Lower leg skin (tissue), 3 donors: ENCODE results near the gene TMEM135.

Experiments used
- POLR2A ChIP-seq, 2 donors: fragments of 450-650 bp; IDR thresholded peaks; one replicate each; pipeline ENCODE4 v1.6.1; 2016 to 2017; ENCODE audit warnings: antibody characterized with exemption in 2 of 2, mild to moderate bottlenecking in 1 of 2, moderate library complexity in 1 of 2
- TF ChIP-seq, protein P1 (sequence below), 3 donors: fragments of 450-650 bp; IDR thresholded peaks; one replicate each; pipeline ENCODE4 v1.5.1; 2016; ENCODE audit warnings: antibody characterized with exemption in 3 of 3, mild to moderate bottlenecking in 3 of 3, moderate library complexity in 2 of 3

DNA sequence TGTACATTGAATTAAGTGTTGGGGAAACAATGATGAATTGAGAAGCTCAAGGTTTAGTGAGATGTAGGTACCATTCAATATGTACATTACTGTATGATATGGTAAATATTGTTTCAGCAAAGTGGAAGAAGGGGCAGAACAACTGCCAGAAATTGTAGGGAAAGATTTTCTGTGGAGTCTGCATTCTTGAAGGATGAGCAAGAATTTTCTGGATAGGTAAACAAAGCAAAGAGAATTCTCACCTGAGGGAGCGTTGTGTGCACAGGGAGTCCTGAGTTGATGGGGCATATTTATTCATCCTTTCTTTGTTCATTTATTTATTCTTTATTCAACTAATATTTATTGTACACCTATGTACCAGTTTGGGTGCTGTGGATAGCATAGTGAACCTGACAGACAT is 83.2 kb downstream of the TMEM135 start:
- TF ChIP-seq, protein P1, sequence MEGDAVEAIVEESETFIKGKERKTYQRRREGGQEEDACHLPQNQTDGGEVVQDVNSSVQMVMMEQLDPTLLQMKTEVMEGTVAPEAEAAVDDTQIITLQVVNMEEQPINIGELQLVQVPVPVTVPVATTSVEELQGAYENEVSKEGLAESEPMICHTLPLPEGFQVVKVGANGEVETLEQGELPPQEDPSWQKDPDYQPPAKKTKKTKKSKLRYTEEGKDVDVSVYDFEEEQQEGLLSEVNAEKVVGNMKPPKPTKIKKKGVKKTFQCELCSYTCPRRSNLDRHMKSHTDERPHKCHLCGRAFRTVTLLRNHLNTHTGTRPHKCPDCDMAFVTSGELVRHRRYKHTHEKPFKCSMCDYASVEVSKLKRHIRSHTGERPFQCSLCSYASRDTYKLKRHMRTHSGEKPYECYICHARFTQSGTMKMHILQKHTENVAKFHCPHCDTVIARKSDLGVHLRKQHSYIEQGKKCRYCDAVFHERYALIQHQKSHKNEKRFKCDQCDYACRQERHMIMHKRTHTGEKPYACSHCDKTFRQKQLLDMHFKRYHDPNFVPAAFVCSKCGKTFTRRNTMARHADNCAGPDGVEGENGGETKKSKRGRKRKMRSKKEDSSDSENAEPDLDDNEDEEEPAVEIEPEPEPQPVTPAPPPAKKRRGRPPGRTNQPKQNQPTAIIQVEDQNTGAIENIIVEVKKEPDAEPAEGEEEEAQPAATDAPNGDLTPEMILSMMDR (IDR thresholded peaks at IDR 0.05): no peak
- no peak for TF ChIP-seq POLR2A (IDR thresholded peaks at IDR 0.05)
